Lung (tissue), 12 donors: Measurements from ENCODE around the gene TBC1D10A. TPM values are rescaled to one million over a fixed set of nuclear protein-coding genes. Genes with fewer than 3 reads are reported as not detected.

Experiments
- ATAC-seq: fragments of 200-7000 bp; cut with Tn5 transposase; one replicate; pipeline ENCODE4 v1.9.1; 2020; ENCODE audit warnings: moderate number of reproducible peaks; ENCODE audit not compliant: insufficient read depth, low FRiP score
- DNase-seq, 3 donors: peaks; one replicate each; pipeline ENCODE4 v3.0.0-alpha.2; 2013 to 2017
- H3K27ac ChIP-seq, 2 donors: one replicate each; pipeline ENCODE4 v1.5.1; 2013; ENCODE audit warnings: mild to moderate bottlenecking in 2 of 2, moderate library complexity in 2 of 2, control low read depth in 1 of 2, inconsistent platforms in 1 of 2, low read depth in 1 of 2, low read length in 1 of 2
- H3K27me3 ChIP-seq, 3 donors: one replicate each; pipeline ENCODE4 v1.5.1; 2013; ENCODE audit warnings: low read length in 2 of 3; ENCODE audit not compliant: control insufficient read depth in 3 of 3, insufficient read depth in 3 of 3
- H3K36me3 ChIP-seq, 4 donors: one replicate each; pipeline ENCODE4 v1.5.1; 2013; ENCODE audit warnings: low read length in 4 of 4, mild to moderate bottlenecking in 1 of 4, moderate library complexity in 1 of 4; ENCODE audit not compliant: control insufficient read depth in 4 of 4, insufficient read depth in 4 of 4
- H3K4me1 ChIP-seq, 5 donors: one replicate each; pipeline ENCODE4 v1.5.1; 2013; ENCODE audit warnings: low read length in 5 of 5, mild to moderate bottlenecking in 2 of 5, moderate library complexity in 1 of 5; ENCODE audit not compliant: control insufficient read depth in 5 of 5, insufficient read depth in 5 of 5
- H3K4me3 ChIP-seq: one replicate; pipeline ENCODE4 v1.5.1; 2013; ENCODE audit warnings: mild to moderate bottlenecking, control low read depth, moderate library complexity
- H3K9ac ChIP-seq, 2 donors: one replicate each; pipeline ENCODE4 v1.5.1; 2013; ENCODE audit warnings: low read length in 2 of 2, control low read depth in 1 of 2; ENCODE audit not compliant: insufficient read depth in 1 of 2
- H3K9me3 ChIP-seq, 4 donors: one replicate each; pipeline ENCODE4 v1.5.1; 2013; ENCODE audit warnings: low read length in 3 of 4, mild to moderate bottlenecking in 1 of 4, moderate library complexity in 1 of 4; ENCODE audit not compliant: control insufficient read depth in 4 of 4, insufficient read depth in 3 of 4
- WGBS, 2 donors: extraction: QIAGEN DNeasy Blood & Tissue Kit; methylation state at CpG; one replicate each; pipeline ENCODE4 v1.1.7; 2013; 5-methylcytosine and 5-hydroxymethylcytosine counted together
- polyA plus RNA-seq, 2 donors: library from polyadenylated mRNA; stranded (reverse); fragments of 200-250 nt; gene quantifications; one replicate each; pipeline ENCODE4 v1.2.1, GENCODE V29; 2013
- total RNA-seq, 2 donors: library from RNA; depleted of rRNA in 1 of 2; stranded (reverse); fragments of >200 nt in 1 of 2; gene quantifications; one replicate each; pipeline ENCODE4 v1.2.1, GENCODE V29; 2014 to 2021
- TF ChIP-seq, protein P1 (sequence below): IDR thresholded peaks from 2 replicates; pipeline ENCODE4 v1.5.1; 2012; ENCODE audit warnings: mild to moderate bottlenecking; ENCODE audit errors: control extremely low read depth, extremely low read depth
- donor health status: control.
- donor health status: control.
- donor health status: Bipolar disorder and iron deficiency.
- donor health status: healthy.
- donor health status: DM: yes; HTN: yes; CAD: no.

Gene TBC1D10A
- total and polyA plus RNA-seq, 4 donors: 15.0 to 36.4 (median 26.6) TPM

DNA sequence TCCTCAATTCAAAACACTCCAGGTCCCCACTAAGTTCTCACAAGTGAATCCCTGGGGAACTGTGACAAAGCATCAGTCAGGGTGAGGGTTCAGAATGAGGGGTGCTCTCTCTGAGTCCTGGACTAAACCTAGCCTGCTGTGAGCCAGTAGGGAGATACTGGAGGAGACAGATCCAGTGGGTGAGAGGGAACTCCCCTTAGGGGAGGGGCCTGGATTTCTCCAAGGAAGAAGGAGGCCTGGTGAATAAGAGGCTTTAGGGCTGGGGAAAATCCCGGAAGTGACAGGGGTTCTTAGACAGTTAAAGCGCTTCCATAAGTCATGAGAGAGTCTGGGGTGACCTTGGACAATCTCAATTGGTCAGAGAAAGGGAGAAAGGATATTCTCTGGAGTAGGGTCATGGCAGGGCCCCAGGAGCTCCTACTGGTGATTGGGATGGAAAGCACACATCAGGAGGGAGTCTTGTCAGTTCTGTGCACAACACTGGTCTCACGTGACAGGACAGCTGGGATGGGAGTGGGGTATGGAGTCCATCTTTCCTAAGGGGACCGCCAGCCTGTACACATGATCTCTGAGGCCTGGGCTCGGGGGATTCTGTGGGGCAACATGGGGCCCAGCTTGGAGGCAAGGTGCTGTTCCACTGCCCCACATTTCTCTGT lies 1.5 kb downstream of the TBC1D10A start:
- H3K9ac ChIP-seq: peak overlapping the region in 1 of 2 donors; percentile 57
- peak in 2 of 3 donors; percentile 34 to 52 for DNase-seq

DNA sequence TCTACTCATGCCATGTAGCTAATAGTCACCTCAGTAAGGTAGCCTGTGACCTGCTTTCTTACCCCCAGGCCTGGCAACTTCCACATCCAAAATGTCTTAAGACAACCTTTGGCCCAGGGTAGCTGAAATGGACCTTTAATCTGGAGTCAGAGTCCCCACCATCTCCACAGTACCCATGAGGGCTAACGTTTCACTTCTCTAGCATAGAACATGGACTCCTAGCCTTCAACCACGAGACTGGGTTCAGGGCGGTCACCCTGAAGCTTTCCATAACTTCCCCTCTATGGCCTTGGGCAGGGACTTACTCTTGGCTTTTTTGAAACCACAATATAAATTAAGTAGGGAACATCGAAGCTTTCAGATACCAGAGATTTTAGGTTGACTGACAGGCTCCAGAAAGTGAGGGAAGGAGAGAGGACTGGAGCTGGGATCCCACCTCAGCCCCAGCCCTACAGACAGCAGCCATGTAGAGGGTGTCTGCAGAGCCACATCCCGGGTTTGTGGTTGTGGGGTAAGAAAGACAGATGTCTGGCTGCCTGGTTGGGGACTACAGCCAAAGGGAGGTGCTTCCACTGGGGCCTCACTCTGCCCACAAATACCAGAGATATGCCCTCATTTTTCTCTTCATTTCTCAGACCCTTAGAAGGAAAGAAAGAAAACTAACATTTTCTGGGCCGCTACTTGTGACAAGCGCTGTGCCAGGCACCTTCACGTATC lies 2.6 kb downstream of the TBC1D10A start:
- no peak overlapping the region for H3K9ac ChIP-seq
- TF ChIP-seq, protein P1, sequence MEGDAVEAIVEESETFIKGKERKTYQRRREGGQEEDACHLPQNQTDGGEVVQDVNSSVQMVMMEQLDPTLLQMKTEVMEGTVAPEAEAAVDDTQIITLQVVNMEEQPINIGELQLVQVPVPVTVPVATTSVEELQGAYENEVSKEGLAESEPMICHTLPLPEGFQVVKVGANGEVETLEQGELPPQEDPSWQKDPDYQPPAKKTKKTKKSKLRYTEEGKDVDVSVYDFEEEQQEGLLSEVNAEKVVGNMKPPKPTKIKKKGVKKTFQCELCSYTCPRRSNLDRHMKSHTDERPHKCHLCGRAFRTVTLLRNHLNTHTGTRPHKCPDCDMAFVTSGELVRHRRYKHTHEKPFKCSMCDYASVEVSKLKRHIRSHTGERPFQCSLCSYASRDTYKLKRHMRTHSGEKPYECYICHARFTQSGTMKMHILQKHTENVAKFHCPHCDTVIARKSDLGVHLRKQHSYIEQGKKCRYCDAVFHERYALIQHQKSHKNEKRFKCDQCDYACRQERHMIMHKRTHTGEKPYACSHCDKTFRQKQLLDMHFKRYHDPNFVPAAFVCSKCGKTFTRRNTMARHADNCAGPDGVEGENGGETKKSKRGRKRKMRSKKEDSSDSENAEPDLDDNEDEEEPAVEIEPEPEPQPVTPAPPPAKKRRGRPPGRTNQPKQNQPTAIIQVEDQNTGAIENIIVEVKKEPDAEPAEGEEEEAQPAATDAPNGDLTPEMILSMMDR: no peak
- H3K4me3 ChIP-seq: no peak overlapping the region
- H3K27ac ChIP-seq: peak overlapping the region in 1 of 2 donors; percentile 54
- H3K9me3 ChIP-seq: no peaks in the 10 kb centered on the region
- ATAC-seq (no peak), DNase-seq (no peak)
- H3K36me3 ChIP-seq: peaks cover 0 to 5% (median 0%) of the 10 kb centered on the region in 4 donors
- H3K27me3 ChIP-seq: no peaks in the 10 kb centered on the region
- WGBS, 2 donors: 41 to 47% methylated on average over 8 of the region's 8 CpGs
- H3K4me1 ChIP-seq: peaks cover 14 to 33% (median 19%) of the 10 kb centered on the region in 5 donors

More for the DNA sequence above, 1.5 kb downstream of the TBC1D10A start:
- ATAC-seq: no peak
- WGBS, 2 donors: 47 to 72% methylated on average over 5 of the region's 5 CpGs
- peak overlapping the region in 1 of 2 donors; percentile 16 for H3K27ac ChIP-seq
- no peaks in the 10 kb centered on the region for H3K36me3 ChIP-seq
- H3K4me3 ChIP-seq: peak overlapping the region; percentile 75
- TF ChIP-seq, protein P1: no peak
- no peaks in the 10 kb centered on the region for H3K9me3 ChIP-seq
- H3K4me1 ChIP-seq: peaks cover 14 to 29% (median 19%) of the 10 kb centered on the region in 5 donors
- H3K27me3 ChIP-seq: no peaks in the 10 kb centered on the region

DNA sequence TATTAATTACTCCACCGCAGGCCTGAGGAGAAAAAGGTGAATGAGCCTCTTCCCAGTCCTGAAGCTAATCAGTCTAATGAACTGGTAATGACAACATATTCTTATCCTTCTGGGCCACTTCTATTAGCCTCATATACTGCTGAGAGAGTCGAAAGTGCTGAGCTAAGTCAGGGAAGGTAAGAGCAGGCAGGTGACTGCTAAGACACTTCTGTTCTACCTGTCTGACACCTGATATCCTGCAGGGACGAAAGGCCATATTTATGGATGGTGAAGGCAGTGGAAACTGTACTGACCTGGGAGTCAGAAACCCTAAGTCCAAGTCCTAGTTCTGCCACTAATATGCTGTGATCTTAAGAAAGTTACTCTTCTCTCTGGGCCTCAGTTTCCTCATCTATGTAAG lies 3.5 kb downstream of the TBC1D10A start:
- Histone ChIP-seq H3K9ac (no peak overlapping the region), H3K36me3 (peaks cover 0 to 5% (median 0%) of the 10 kb centered on the region in 4 donors), H3K9me3 (no peaks in the 10 kb centered on the region), H3K4me1 (peaks cover 14 to 41% (median 19%) of the 10 kb centered on the region in 5 donors), H3K27me3 (no peaks in the 10 kb centered on the region), H3K27ac (no peak overlapping the region), H3K4me3 (no peak overlapping the region)
- DNase-seq (no peak), ATAC-seq (no peak)
- TF ChIP-seq, protein P1: no peak
- WGBS, 2 donors: 95 to 100% methylated on average over 3 of the region's 3 CpGs
